Embryonic facial prominence (tissue), 1 donor: Measurements from ENCODE around the gene CHST15.
"Not testable (repeated sequence)": the region's sequence is repeated elsewhere in the genome, so short reads cannot be mapped to it uniquely, and the experiment has no call there.

Source experiments
- DNase-seq: peaks from one replicate; pipeline ENCODE4 v3.0.0-alpha.2; 2016; ENCODE audit errors: extremely low spot score

The CHST15 gene

DNA sequence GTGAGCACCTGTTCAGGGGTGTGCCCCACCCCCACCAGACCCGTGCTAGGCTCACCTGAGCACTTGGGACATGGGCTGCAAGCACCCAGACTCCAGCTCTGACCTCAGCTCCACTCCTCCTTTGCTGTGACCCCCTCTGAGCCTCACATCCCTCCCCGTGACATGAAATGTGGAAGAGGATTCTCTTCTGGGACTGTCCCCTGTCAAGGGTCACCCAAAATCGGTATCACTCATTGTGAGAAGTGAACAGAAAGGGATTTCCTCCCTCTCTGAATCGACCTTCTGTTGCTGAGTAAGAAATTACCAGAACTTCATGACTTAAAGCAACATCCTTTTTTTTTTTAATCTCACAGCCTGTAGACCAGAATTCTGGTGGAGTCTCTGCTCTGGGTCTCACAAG, 6.2 kb upstream of the CHST15 start:
- no peak for DNase-seq

DNA sequence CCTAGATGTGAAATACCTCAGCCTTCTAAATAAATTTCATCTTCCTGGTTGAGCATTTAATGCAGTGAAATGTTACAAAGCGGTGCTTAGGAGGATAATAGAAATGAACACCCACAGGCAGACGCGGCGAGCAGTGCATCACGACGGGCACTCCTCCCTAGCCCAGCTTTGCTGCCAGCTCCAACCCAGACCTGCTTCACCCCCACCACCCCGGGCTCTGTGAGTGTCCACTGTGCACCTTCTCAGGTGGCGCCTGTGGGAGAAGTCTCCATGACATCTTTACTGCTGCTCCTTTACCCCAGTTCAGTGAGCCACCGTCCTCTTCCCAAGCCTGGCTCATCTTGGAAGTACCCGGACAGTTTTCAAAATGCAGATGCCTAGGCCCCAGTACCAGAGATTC, 5.2 kb upstream of the CHST15 start:
- DNase-seq = no peak

DNA sequence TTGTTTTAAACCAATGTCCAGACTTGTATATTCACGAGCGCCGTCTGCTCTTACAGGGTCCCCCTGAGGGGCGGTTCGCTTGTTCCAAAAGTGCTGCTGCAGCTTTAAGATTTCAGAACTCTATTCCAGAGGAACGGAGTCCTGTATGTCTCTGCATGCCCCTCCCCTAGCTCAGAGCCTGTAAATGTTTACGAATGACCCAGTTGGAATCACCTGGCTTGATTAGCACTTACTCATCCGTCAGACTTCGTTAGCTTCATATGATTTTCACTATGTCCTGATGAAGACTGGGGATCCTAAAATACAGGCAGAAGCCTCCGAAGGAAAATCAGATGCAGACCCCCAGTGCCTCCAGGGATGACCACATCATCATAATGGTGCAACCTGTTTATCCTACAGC, 4.5 kb upstream of the CHST15 start:
- DNase-seq = no peak

DNA sequence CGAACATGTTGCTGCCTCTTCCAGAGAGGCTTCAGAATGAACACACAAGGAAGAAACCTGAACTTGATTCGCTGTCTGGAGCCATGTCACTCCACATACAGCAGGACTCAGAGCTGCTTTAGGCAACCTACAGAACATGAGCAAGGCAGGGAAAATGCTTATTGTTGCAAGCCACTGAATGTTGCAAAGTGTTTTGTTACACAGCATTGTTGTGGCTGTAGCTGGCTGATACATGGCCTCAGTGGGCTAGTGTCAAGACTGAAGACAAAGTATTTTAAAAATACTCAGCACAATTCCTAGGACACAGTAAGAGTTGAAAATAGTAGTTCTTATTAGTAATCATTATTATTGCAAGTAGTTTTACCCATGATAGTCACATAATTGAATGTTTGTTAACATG, 3.1 kb upstream of the CHST15 start:
- no peak for DNase-seq

DNA sequence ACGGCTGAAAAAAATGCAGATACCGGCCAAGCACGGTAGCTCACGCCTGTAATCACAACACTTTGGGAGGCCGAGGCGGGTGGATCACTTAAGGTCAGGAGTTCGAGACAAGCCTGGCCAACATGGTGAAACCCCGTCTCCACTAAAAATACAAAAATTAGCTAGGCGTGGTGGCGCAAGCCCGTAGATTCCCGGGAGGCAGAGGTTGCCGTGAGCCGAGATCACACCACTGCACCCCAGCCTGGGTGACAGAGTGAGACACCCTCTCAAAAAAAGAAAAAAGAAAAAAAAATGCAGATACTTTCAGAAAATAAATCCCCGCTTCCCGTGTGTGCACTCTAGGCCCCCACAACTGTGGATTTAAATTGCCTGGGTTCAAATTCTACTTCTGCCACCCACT, 2.4 kb upstream of the CHST15 start:
- DNase-seq = not testable (repeated sequence)

DNA sequence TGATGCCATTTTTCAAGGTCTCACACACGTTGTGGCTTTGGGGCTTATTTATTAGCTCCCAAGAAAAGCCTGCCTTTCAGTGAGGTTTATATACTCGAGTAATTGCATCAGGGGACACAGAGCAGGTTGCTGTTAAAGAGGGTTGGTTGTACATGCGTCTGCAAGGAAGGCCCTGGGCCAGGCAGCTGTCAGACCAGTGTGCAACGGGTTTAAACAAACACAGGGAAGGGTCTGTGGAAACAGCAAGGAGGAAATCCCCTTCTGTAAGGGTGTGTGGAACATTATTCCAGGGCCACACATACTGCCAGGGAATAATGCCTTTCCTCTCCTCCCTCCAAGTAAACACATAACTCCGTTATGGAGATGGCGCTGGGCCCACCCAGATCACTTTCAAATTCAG, 1.7 kb upstream of the CHST15 start:
- no peak for DNase-seq

DNA sequence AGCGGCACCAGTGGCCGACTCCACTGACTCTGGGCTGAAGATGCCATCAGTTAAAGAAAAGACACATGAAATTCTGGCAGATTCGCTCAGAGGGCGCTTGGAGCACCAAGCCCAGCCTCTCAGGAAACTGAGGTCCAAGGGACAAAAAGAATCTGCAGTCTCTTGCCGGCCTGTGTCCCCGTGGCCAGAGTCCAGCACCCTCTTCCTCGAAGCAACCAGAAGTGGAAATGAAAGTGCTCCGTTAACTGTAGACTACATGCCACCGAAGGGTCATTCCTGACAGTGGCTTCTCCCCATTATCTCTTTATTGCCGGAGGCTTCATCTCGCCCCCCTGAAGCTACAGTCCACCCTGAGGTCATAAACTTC, 1.0 kb upstream of the CHST15 start:
- DNase-seq = no peak

DNA sequence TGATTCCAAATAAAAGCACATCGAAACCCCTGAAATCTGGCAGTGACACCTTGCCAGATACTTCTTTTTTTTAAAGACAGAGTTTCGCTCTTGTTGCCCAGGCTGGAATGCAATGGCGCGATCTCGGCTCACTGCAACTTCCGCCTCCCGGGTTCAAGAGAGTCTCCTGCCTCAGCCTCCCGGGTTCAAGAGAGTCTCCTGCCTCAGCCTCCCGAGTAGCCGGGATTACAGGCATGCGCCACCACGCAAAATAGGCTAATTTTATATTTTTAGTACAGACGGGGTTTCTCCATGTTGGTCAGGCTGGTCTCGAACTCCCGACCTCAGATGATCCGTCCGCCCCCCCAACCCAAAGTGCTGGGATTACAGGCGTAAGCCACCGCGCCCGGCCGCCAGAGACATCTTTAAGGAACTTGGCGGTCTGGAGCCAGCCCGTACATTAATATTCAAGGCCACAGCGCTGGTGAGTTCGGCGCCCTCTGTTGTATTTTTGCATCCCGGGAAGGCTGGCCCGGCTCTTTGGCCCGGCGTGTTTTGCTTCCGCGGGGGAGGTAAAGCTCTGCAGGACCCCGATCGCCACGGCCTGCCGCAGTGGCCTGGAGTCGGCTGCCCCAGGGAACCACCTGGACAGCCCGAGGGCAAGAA, 498 bp upstream of the CHST15 start:
- not testable (repeated sequence) for DNase-seq

DNA sequence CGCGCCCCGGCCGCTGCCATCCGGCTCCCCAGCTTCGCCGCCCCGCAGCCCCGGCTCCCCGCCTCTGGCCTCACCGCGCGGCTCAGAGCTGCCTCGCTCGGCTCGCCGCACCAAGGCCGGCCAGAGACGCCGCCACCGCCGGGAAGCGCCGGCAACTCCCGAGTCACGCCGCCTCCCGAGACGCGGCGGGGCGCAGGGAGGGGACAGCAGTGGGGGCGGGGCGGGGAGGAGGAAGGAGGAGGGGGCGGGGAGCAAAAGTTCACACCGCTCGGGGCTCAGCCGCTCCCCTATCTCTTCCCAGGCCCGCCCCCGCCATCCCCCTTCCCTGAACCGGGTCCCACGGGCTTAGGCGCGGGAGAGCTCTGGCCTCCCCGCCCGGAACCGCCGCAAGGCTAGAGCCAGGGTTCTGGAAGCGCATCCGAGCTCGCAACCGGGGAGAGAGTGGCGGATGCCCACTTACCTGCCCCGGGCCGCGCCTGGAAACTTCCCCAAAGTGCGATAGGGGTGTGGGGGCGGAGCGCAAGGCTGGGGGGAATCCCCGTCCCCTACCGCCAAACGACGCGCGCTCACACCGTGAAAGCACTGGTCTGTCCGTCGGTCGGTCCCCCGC, 1.0 kb downstream of the CHST15 start:
- no peak for DNase-seq

DNA sequence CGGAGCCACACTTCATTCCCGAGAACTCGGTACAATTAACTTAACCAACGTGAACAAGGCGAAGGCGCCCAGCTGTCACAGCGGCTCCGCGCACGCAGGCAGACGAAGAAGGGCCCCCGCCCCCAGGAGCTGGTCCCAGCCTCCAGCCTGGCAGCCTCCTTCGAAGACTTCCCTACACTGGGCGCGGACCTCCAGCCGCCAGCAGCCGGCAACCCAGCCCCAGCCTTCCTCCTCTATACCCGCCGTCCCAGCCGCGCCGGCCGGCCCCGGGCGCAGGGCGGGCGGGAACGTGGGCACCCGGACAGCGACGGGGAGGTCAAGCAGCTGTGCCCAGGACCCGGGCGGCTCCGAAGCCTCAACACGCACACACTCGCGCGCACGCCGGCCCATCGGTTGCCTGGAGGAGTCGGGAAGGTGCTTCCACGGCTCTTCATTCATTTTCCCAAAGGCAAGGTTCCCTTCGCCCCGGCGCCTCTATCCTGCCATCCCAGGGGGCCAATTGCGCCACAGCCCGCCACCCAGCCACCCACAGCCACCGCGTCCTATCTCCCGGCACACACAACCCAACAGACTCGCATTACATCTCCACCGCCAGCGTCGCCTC, 1.6 kb downstream of the CHST15 start:
- DNase-seq = no peak

DNA sequence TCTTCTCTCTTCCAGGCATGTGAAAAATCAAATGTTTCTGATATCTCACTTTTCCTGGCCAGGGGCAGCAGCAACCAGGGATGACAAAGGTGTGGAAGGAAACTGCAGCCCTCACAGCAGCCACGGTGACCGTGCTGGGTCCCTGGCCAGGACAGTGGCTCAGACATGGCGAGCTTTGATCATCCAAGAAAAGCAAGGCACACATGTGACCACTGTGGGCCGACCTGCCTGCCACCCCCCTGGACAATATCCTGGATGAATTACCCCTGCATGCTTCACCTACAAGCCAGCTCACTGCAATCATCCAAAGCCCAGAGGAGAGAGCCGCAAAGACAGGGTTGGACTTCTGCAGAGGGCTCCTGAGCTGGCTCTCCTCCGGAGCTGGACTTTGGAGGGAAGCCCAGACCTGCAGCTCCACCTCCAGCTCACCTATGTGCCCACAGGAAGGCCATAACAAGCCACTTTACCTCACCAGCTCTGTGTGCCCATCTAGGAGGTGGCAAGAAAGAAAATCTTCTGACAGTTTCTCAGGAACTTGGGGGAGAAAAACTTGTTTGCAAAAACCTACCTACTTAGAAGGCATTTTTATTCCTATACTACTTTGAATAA, 2.7 kb downstream of the CHST15 start:
- no peak for DNase-seq

DNA sequence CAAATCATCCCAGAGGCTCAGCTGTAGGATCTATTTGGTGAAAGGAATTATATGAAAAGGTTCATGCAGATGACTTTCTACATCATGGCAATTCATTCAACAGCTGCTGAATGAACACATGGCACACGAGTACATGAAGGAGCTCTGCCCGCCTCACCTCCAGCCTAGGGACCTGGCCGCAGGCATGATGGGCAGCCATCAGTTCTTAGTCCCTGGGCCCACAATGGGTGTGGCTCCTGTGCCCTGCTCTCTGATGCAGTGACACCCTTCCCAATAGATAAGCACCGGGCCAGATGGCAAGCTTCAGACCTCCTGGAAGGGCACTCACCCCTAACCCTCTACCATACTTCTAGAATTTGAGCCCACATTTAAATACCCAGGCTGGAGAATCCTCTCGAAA, 3.5 kb downstream of the CHST15 start:
- DNase-seq = no peak

DNA sequence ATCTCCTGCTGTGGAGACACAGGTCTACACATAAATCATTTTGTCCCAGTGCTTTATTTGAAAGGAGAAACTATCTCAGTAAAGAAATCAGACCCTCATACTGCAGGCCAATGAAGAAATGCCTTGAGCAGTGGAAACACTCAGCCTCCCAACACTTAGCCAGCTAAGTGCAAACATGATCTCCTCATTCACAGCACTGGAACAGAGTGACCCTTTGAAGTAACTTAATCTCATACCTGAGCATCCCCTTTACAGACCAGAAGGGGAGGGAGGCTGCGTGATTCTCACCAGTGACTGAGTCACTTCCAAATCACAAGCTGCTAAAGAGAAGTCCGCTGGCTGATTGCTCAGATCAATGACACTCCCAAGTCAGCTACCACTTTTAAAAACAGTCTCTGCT, 4.5 kb downstream of the CHST15 start:
- no peak for DNase-seq

DNA sequence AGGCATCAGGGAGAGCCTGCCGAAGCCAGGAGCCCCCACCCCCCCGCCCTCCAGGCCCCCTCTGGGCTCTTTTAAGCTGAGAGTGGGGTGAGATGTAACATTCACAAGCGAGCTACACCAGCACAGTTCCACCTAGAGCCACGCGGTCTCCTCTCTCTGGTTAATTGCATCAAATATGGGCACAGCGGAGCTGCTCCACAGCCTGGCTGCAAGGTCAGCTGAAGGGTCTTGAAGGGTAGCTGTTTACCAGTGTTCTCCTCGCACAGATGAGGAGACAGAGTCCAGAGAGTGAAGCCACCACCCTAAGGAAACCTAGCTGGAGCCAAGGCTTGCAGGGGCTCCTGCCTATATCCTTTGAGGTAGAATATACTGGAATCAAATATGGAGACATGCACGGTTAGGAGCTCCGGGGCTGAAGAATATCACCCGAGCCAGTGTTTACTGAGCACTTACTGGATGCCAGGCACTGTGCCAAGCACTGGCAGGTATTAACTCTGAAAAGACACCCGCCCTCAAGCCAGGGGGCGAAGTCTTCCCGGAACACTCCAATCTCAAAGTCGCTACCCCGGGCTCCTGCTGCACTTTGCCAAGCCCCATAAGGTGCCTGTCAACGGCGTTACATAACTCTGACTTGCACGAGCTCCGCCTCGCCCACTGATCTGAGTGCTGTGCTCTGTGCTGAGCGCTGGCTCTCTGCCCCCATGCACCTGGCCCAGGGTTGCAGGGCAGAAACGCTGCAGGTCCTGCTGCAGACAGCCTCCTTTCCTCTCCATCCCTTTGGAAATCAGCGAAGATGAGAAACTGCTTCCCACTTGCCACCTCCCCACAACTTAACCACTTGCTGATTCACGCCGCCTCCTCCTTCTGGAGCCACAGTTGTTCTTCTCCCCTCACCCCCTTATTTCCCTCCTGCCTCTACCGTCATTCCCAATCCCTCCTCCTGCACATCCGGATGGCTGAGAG, 5.4 kb downstream of the CHST15 start:
- DNase-seq = no peak

DNA sequence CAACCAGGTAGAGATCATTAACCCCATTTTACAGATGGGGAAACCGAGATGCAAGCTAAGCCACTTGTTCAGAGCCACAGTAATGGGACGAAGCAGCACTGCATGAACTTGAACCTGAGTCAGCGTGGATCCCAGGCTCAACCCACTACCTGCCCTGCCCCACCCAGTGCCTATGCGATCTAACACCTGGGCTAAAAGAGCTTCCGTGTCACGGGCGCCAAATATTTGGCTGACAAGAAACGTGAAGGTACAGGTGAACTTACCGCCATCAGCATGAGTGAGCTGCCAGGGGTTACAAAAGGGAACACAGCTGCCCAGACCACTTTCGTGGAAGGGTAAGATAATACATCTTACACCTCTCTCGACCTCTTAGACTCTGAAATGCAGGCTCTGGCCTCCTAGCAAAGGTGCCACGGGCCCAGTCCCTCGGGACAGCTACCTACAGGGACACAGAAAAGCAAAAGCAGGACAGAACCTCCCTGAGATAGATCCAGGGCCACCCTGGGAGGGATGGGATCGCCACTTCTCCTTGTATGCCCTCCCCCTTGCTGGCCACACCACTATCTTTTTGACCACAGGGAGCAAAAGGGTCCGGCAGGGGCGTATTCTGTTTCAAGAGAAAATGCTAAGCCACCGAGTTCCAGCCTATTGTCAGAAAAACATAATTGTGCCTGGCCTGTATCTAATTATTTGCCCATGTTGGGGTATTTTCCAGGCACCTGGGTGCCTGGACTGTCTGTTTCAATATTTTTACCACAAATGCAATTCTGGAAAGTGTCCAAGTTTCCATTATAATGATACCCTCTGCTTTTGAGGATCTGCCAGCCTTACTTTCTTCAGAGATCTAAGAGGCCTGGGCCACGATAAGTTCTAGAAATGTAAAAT, 6.4 kb downstream of the CHST15 start:
- DNase-seq = no peak

DNA sequence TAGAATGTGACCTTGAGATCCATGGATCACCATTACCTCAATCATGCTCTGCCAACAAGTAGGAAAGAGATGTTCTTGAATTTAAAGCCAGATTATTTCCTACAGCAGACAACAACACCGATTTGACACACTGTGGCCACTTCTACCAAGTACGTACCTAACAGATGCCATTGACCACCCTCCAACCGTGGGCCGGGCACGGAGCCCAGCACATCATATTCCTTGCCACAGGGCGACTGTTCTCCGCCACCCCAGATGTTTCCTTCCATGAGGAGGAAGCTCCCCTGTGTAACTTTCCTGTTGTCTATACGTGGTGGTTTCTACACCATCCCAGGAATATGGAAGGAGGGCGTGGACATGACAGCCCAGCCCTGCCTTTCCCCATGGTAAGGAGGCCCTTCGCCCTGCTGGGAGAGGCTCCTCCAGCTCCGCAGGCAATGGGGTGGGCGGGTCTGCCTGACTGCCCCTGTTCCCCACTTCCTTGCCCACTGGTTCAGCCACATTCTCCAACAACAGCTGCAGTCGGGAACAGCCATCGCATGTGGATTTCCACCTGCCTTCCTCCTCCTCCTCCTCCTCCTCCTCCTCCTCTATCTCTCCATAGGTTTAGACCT, 7.2 kb downstream of the CHST15 start:
- DNase-seq = no peak

DNA sequence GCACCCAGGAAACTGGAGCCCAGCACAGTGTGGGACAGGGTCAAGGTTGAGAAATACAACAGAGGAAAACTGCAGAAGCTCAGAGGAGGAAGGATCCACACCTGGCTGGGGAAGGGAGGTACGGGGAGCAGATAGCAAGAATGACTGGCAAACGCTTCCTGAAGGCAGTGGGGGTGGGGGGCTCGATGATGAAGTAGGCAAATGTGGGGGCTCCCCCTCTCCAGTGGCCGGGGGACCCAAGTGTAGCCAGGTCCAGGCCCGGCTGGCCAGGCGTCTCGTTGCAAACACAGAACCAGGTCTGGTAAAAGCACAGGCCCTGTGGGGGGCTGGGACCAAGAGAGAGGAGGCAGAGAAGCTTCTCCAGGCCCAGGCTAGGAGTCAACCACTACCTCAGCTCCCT, 7.7 kb downstream of the CHST15 start:
- DNase-seq = no peak

DNA sequence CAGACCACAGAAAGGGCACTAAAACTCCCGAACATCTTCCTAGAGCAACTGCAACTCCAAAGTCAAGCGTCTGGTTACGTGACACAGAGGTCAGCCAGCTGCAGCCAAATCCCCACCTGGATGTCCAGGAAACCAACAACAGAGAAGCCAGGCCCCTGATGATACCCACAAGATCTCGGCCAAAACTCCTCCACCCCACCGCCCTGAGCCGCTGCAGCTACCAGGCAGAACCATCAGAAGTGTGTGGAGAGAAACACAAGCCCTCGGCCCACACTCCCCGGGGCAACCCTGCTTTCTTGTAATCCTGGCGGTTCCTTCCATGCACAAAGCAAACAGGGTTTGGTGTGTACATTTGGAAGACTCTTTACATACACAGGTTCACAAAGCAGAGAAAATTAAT, 8.7 kb downstream of the CHST15 start:
- no peak for DNase-seq

DNA sequence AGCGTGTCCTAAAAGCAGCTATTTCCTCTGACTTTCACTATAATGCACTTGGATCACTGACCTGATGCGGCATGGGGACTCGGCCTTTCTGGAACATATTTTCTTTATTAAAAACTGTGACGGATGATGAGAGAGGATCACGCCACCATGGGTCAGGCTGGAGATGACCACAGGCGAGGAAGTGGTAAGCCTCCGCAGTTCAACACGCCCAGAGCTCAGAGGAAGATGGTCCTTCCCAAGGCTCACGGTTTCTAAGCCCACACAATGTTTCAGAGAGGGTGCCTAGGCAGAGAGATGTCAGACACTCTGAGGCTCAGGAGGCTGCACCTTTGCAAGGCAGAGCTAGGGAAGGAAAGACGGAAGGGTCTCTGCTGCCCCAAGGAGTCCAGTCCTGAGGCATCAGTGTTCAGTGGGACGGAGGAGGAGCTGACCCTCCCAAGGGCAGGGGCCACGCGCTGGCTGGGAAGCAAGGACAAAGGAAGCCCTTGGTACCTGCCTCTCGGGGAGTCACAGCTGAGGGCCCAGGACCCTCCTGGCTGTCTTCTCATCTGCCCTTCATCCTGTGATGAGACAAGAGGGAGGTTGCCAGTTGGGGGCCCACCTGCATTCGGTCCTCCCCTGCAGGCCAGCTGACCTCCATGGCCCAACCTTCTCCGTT, 9.5 kb downstream of the CHST15 start:
- no peak for DNase-seq
